ENCODE measurements around the gene LGR5.
"Not testable (repeated sequence)": the region's sequence is repeated elsewhere in the genome, so short reads cannot be mapped to it uniquely, and the experiment has no call there.

Gene LGR5

DNA sequence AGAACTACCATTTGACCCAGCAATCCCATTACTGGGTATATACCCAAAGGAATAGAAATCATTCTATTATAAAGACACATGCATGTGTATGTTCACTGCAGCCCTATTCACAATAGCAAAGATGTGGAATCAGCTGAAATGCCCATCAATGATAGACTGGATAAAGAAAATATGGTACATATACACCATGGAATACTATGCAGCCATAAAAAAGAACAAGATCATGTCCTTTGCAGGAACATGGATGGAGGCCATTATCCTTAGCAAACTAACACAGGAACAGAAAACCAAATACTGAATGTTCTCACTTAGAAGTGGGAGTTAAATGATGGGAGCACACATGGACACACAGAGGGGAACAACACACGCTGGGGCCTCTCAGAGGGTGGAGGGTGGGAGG lies 116.2 kb downstream of the LGR5 start:
- DNase-seq, result not testable (repeated sequence)

DNA sequence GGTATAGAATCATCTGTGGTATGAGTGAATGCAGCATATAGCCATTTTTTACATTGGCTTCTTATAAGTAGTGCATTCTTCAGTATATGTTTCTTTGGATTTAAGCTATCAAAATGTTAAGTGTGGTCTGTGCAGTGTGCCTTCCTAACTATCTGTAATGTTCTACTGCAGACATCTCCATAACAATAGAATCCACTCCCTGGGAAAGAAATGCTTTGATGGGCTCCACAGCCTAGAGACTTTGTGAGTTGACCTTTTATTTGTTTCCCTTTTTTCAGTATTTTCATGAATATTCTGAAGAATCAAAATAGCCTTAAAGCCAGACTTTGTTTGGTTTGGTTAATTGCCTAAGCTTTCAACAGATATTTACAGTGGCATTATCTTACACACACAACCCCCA lies 116.8 kb downstream of the LGR5 start:
- DNase-seq, result no peak

DNA sequence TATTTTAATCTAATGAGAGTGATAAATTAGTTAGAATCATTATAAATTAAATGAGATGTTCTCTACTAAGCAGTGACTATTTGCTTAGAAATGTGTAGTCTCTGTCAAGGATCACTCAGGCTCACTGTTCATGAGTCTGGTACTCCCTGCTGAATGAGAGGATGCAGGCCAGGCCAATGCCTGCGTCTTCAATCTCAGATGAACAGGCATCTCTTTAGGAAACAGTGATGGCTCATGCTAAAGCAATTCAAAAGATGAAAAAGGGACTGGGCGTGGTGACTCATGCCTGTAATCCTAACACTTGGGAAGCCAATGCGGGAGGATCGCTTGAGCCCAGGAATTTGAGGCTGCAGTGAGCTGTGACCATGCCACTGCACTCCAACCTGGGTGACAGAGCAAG lies 117.3 kb downstream of the LGR5 start:
- DNase-seq, result peak; percentile 99

DNA sequence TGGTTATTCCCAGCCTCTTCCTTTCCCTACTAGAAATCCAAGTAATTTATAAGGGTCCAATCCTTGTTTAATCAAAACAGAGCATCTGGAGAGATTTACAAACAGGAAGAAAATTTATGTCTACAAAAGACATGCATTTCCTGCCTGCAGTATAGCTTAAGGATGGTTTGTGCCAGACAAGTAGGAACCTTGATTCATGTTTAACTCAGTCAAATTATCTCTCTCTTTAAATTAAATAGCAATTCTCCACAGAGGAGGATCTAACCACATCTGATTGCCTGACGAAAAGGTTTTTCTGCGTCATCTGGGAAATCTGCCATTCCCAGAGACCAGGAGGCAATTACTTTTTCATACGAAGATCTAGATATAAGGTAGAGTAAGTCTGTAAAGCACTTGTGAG lies 118.8 kb downstream of the LGR5 start:
- DNase-seq, result no peak

DNA sequence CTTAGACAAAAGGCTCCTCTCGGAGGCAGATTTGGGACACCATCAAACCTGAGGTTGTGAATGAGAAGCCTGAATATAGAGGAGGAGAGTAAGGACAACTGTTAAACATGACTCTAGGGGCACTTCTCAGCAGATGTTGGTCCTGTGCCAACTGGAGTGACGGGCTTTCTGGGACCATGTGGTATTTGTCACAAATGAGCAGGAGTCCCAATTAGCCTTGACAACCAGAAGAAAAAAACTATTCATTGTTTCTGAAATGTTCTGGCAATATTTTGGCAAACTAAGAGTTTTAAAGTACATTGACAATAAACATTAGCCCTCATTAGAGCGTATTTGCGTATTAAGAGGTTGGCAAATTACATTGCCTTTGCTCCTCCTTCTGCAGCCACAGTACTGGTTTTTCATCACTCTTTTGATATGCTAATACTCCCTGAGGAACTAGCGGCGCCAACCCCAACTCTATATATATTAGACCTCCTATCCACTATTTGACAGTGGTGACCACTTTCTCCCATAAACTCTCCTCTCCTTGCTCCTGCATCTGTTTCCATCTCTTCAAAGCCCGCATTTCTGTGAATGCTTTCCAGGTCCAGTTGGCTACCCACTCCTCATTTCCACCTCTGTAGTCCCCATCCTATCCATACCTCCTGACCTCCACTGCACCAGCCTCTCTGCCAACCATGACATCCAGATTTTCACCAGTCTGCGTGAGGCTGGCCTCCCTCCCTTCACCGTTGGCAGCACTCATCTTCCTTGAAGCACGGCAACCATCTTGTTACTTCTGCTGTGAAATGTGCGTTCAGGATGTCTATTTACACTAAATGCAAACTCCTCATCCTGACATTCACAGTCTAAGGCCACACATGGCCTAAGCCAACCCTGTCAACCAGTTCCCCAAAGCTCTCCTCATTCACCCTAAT lies 123.3 kb downstream of the LGR5 start:
- no peak for DNase-seq

DNA sequence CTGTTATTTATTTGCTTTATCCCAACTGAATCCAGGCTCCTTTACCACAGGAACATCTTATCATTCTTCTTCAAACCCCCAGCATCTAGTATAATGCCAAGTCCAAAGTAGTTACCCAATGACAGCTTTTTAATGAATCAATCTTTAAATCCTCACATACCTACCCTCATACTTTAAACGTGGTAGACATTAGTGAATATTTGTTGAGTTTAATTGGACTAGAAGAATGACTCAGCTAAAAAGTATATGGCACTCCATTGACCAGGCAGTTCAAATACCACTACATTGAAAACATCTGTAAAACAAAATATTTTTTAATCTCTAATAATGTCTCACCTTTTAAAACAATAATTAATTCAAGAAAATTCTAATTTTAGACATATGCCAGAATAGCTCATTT lies 125.9 kb downstream of the LGR5 start:
- DNase-seq, result no peak

DNA sequence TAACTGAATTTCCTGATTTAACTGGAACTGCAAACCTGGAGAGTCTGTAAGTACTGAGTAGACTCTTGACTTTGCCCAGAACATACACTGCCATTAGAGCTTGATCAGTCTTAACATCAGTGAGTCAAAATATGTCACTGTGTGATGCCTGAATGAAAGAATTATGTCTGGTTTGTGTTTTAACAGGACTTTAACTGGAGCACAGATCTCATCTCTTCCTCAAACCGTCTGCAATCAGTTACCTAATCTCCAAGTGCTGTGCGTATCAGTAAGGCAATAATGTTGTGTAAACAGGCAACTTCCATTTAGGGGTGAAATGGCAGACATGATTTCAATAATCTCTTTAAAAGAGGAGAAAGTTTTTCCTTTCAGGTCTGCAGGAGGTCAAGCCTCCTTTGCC lies 127.1 kb downstream of the LGR5 start:
- DNase-seq, result no peak

DNA sequence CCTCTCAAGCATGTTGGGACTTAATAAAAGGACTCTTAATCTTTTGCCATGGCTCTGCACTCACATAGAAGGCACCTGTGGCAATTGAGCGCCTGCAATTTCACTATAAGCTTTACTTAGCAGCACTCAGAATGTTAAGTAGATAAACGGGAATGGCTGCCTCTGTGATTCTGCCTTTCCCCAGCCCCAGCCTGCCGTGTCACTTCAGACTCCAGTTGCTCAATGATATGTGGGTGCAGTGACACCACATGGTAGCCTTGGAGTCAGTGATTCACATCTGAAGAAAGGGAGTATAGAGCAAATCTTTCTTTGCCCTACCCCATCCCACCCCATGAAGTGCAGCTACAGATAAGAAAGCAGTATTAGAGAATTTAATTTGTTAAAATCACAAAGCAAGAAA lies 127.9 kb downstream of the LGR5 start:
- peak; percentile 60 for DNase-seq

DNA sequence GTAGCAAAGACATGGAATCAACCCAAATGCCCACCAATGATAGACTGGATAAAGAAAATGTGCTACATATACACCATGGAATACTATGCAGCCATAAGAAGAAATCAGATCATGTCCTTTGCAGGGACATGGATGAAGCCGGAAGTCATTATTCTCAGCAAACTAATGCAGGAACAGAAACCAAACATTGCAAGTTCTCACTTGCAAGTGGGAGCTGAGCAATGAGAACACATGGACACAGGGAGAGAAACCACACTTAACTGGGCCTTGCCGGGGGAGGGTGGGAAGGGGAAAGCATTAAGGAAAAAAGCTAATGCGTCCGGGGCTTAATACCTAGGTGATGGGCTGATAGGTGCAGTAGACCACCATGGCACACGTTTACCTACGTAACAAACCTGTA lies 130.3 kb downstream of the LGR5 start:
- DNase-seq, result not testable (repeated sequence)

DNA sequence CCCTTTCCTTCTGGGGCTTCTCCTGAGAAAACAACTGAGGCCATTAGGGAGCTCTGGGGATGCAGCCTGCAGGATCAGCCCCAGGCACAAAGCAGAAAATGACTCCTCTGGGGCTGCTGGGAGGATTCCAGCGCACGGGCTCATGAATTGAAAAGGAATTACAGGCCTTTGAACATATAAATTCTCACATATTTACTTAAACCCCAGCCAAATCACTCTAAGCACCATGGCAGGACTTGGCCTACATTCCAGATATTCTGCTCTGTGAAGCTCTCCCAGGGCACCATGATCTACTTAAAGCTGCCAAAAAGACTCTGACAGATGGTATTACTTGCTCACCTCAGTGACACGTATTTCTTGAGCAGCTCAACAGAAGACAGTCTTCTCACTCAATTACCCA lies 136.9 kb downstream of the LGR5 start:
- DNase-seq, result no peak

DNA sequence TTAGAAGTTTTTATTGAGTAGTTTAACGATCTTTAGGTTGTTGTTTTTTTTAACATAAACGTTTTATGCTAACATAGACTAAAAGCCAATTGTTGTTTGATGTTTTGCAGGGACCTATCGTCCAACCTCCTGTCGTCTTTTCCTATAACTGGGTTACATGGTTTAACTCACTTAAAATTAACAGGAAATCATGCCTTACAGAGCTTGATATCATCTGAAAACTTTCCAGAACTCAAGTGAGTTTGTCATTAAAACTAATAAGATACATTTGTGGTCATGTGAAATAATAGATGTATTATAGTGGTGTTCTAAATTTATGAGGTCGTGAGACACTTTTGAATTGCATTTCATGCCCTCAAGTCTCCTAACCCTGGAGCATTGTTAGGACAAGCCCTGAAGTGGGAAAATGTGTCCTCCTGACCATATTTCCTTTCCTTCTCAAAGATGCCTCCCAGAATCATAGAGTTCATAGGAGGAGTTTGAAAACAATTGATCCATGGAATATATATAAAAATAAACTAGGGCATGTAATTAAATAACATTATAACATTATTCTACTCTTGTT lies 139.2 kb downstream of the LGR5 start:
- DNase-seq, result no peak

DNA sequence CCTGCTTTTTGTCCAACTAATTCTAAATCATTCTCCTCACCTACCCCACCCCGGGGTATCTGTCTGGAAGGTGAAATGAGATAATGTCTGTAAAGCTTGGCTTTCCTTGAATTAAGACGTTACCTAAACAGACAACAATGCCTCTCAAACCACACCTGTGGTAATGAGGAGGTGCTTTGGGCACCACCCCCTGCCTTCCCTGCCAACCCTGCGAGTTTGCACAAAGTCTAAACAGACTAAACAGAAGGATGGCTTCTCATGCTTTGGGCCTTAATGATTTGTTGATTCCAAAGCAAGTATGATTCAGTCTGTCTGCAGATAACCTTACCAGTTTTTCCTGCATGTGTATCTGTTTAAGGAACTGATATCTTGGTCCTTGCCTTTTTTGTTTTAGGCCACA lies 141.6 kb downstream of the LGR5 start:
- DNase-seq, result peak; percentile 94

DNA sequence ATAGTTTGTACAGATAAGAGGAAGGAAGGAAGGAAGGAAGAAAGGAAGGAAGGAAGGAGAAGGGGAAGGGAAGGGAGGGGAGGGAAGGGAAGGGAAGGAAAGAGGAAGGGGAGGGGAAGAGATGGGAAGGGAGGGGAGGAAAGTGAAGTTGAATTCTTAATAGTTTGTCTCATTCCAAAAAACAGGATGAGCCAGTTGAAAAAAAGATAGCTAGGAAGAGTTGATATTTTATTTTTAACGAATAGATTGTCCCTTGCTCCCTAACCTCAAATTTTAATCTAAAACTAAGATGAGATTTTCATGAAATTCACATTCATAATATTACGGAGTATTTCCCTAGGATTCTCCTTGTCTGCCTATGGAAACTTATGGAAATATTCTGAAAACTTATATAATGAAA lies 143.3 kb downstream of the LGR5 start:
- no peak for DNase-seq

DNA sequence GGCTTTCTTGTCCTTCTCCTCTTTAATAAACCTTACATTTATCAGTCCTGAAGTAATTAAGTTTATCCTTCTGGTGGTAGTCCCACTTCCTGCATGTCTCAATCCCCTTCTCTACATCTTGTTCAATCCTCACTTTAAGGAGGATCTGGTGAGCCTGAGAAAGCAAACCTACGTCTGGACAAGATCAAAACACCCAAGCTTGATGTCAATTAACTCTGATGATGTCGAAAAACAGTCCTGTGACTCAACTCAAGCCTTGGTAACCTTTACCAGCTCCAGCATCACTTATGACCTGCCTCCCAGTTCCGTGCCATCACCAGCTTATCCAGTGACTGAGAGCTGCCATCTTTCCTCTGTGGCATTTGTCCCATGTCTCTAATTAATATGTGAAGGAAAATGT lies 144.8 kb downstream of the LGR5 start:
- peak; percentile 68 for DNase-seq

DNA sequence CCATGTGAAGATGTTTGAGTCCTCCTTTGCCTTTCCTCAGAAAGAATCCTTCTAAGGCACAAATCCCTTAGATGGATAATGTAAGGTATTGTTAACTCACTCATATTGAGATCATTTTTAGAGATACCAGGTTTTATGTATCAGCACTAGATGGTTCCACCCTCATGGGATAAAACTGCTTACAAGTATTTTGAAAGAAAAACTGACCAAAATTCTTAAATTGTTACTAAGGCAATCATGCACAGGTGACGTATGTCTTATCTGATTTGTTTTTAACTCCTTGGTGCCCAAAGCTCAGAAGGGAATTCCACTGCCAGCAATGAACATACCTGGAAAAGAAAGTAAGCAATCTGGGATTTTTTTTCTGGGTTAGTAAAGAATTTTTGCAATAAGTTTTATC lies 145.6 kb downstream of the LGR5 start:
- no peak for DNase-seq

DNA sequence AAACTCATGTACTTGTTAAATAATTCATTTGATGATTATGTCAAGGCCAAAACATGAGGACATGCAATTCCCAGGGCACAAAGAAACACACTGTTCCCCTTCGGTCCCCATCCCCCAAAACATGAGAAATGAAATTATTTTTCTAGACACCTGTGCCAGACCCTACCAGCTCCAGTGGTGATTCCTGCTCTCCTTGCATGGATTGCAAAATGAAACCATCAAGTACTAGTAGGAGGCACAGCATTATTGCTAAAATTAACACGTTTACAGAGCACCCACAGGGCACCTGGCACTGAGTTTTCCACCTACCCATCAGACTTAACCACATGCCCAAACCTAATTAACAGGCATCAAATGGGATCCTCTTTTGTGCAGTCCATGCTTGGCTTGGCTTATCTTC lies 147.4 kb downstream of the LGR5 start:
- DNase-seq, result no peak

DNA sequence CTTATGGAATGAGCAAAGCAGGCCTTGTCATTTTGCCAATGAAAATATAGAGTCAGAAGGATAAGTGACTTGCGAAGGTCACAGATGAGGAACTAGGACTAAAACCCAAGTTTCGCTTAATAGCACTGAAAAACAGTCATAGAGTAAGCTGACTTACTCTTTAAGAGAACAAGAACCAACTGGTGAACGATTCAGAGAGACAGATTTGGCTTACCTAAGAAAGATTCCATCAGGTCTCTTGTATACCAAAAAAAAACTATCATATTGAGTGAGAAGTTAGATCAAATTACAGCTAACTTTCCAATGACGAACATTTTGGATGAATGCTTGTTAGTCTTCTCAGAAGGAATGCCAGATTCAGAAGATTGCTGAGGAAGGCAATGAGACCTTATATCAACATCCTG lies 149.9 kb downstream of the LGR5 start:
- DNase-seq, result no peak

DNA sequence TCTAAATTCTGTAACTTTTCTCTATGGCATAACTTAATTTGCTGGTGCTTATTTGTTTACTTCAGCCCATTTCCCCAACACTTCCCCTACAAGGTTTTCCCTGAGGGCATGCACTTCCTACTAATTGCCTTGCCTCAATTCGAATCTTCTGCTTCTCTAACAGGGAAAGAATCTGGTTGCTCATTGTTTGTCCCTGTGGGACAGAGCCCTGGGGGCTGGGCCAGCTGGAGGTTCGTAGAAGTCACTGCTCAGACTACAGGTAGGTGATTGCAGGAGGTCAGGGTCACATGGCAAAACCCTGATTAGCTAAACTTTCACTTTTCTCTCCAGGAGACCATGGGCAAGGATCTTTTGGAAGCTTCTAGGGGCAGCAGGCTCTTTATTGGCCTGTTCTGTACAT lies 152.0 kb downstream of the LGR5 start:
- peak; percentile 92 for DNase-seq

DNA sequence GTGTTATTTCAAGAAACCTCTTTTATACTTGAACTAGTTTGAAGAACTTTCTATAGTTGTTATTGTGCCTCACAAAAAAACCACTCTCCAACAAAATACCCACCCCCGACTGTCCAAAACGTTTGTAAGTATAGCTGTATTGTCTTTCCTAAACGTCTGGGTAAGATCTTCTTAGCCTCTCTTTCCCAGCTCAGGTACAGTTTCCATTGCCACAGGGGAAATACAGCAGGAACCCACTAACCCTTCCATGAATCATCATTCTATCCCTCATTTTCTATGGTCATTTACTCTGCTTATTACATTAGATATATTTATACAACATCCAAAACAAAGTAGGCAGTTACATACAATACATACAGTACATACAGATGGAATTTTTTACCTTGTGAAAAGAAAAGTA lies 153.2 kb downstream of the LGR5 start:
- DNase-seq, result no peak

DNA sequence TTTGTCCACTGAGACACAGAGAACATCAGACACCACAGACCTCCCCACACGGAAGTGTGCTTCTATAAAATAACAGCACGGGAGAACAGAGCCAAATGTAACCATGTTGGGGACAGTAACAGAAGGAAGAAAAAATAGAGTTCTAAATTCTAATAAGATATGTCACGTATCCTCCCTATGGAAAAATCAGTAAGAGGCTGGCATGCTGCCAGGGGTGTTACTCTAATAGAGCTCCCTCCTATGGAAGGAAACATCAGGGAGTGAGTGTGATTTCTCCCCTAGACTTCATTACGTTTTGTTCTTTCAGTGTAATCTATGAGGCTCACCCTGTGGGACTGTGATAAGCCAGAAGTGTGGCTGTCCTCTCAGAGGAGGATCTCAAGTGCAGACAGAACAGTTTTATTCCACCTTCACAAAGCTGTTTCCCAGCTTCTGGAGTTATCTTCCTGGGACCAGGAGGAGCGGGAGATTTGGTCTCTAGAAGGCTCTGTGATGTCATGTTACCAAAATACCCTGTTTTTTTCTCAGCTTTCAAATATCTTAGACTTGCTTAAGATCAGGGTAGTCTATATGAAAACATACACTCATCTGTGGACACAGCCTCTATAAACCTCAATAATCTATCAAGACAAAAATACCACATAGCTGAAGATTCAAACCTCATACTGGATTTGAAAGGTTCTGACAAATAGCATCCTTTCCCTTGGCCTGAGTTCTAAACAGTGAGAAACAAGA lies 154.8 kb downstream of the LGR5 start:
- no peak for DNase-seq

DNA sequence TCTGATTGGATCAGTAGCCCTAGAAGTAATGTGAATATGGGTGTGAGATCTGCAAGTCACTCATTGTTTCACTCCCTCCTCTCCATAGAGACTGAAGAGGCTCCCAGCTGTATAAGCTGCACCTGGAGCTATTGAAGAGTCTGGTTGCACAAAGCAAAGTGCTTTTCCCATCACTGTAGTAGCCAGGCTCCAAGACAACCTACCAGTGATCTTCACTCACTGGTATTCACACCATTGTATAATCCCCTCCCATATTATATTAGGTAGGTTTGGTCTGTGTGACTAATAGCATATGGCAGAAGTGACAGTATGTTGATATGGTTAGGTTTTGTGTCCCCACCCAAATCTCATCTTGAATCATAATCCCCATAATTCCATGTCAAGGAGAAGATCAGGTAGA lies 159.6 kb downstream of the LGR5 start:
- no peak for DNase-seq

DNA sequence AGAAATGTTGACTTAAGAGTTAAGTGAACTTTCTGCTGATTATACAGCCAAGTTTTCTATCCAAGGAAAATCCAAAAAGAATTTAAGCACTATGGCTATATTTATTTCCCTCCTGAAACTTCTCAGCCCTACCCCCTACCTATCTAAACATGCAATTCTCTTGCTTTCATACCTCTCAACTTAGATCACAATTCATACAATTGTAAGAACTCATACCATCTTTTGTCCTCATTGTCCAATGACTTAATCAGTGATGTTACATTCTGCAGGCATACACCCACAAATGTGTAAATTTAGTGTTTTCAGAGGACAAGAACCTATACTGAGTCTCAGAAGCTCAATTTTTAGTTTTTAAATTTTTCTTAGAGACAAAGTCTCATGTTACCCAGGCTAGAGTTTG lies 161.9 kb downstream of the LGR5 start:
- DNase-seq, result no peak

DNA sequence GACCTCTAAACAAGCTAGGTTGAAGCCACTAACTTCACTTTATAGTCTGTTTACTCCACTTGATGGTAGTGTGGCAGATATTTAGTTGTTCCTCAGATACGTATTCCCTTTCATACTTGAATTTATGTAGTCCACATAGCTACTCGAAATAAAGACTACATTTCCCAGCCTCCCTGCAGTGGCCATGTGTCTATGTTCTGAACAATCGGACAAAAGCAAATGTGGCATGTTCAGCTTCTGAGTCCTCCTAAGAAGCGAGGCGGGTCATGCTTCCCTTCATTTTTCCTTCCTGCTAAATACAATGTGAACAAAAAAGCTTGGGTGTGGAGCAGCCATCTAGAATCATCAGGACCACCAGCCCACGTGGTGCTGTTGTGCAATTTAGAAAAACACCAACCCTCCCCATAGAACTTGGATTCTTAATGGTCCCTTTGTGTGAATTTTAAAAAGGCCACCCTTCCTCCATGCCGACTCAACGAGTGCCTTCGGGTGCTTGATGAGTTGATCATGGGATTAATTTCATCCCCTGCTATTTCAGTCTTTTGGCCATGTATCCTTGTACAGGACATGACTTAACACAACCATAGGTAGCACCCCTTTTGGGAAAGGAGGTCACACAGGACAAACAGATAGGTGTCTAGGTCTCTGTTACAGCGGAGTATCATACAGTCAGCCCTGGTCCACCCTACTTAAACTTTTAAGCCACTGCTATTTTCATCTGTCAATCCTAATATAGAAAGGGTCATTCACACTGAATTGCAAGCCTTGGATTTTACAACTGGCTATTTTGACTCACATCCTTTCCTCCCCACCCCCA lies 163.4 kb downstream of the LGR5 start:
- no peak for DNase-seq

Data from islet precursor cell (in vitro differentiated cells).